HepG2 (cell line): ENCODE results near the gene FSD2. TPM values are rescaled to one million over a fixed set of nuclear protein-coding genes. Genes with fewer than 3 reads are reported as not detected.

Experiments
- ATAC-seq: fragments of 200-7000 bp; cut with Tn5 transposase; 3 replicates; pipeline ENCODE4 v1.9.1; 2020; ENCODE audit warnings: mild to moderate bottlenecking, moderate library complexity
- BruUV-seq: library from RNA; stranded (reverse); fragments of 400-500 nt; replicated peaks from 2 replicates; lab custom pipeline; 2021; lab: Mats Ljungman, UMichigan
- CTCF ChIA-PET: fragments of 300-600 bp; formaldehyde crosslinking; extraction: SDS; loops from one replicate; lab custom pipeline; 2021; ENCODE audit warnings: low total read pairs, inconsistent platforms, low intra/inter-chr PET ratio; lab: Yijun Ruan, JAX
- POLR2A ChIA-PET: fragments of 350-600 bp; sonication (Branson Sonifier 250); formaldehyde crosslinking; loops from one replicate; lab custom pipeline; 2020; ENCODE audit warnings: antibody characterized with exemption, inconsistent platforms; lab: Yijun Ruan, JAX
- DNase-seq: peaks from one replicate; pipeline ENCODE4 v3.0.0-alpha.2; 2015; ENCODE audit warnings: low spot score
- FAIRE-seq: peaks from 3 replicates; lab custom pipeline; 2011; peaks lifted over from hg19 to GRCh38; lab: Jason Lieb, UNC
- H2AFZ ChIP-seq: one replicate; pipeline ENCODE4 v1.6.1; 2011; ENCODE audit warnings: low read length, inconsistent platforms
- H3K27ac ChIP-seq: fragments of 300-600 bp; 3 replicates; pipeline ENCODE4 v1.8.0; 2011; ENCODE audit warnings: mixed run types, mild to moderate bottlenecking, mixed read lengths, low read length, inconsistent platforms; ENCODE audit not compliant: insufficient read depth; ENCODE audit errors: extremely low read length
- H3K27me3 ChIP-seq, 2 experiments: fragments of 200-600 bp in 1 of 2; 2 replicates in 1 of 2; 3 replicates in 1 of 2; pipeline versions ENCODE4 v1.6.0 to v1.8.0; 2011; ENCODE audit warnings: low read length in 2 of 2, mild to moderate bottlenecking in 2 of 2, moderate library complexity in 2 of 2, inconsistent platforms in 1 of 2; ENCODE audit not compliant: insufficient read depth in 2 of 2, control insufficient read depth in 1 of 2
- H3K36me3 ChIP-seq, 2 experiments: fragments of 200-600 bp in 1 of 2; replicated peaks in 1 of 2; 2 replicates in 1 of 2; 3 replicates in 1 of 2; pipeline versions ENCODE4 v1.5.1 to v1.8.0; 2011; ENCODE audit warnings: low read length in 2 of 2, inconsistent platforms in 1 of 2; ENCODE audit not compliant: insufficient read depth in 2 of 2, control insufficient read depth in 1 of 2
- H3K4me1 ChIP-seq: 2 replicates; pipeline ENCODE4 v1.5.1; 2012; ENCODE audit warnings: low read length, inconsistent platforms; ENCODE audit not compliant: insufficient read depth
- H3K4me2 ChIP-seq: 2 replicates; pipeline ENCODE4 v1.6.0; 2011; ENCODE audit warnings: low read depth, low read length, inconsistent platforms
- H3K4me3 ChIP-seq, 3 experiments: fragments of 200-600 bp in 1 of 3; sonication (generic), shearing (Covaris generic) in 1 of 3; replicated peaks in 1 of 3; 2 replicates each; pipeline ENCODE4 v1.5.1; 2011 to 2016; ENCODE audit warnings: low read length in 3 of 3, inconsistent platforms in 2 of 3, low read depth in 2 of 3, mild to moderate bottlenecking in 2 of 3, control low read depth in 1 of 3, mixed read lengths in 1 of 3; ENCODE audit not compliant: insufficient read depth in 1 of 3
- H3K79me2 ChIP-seq: one replicate; pipeline ENCODE4 v1.6.1; 2011; ENCODE audit warnings: low read length, inconsistent platforms; ENCODE audit not compliant: insufficient read depth
- H3K9ac ChIP-seq: 2 replicates; pipeline ENCODE4 v1.6.0; 2011; ENCODE audit warnings: mild to moderate bottlenecking, low read depth, low read length, inconsistent platforms; ENCODE audit not compliant: insufficient read depth
- H3K9me3 ChIP-seq: 2 replicates; pipeline ENCODE4 v1.5.1; 2012; ENCODE audit warnings: mild to moderate bottlenecking, low read length
- H4K20me1 ChIP-seq: 2 replicates; pipeline ENCODE4 v1.6.0; 2011; ENCODE audit warnings: inconsistent platforms, mild to moderate bottlenecking, low read length, moderate library complexity; ENCODE audit not compliant: insufficient read depth
- ATAD3A ChIP-seq: sonication (generic); formaldehyde crosslinking; IDR thresholded peaks from 2 replicates; pipeline ENCODE4 v1.4.0; 2020; ENCODE audit warnings: missing genetic modification reagents
- KDM3A ChIP-seq: IDR thresholded peaks from 2 replicates; pipeline ENCODE4 v1.6.1; 2018; ENCODE audit warnings: low read depth, missing compliant biosample characterization
- ZNF780A ChIP-seq: sonication (generic); formaldehyde crosslinking; IDR thresholded peaks from 2 replicates; pipeline ENCODE4 v1.8.0; 2022; ENCODE audit warnings: mild to moderate bottlenecking, missing genetic modification reagents, moderate library complexity
- WGBS: methylation state at CpG from one replicate; pipeline ENCODE4 v1.1.6; 2017; ENCODE audit warnings: low lambda C conversion rate; 5-methylcytosine and 5-hydroxymethylcytosine counted together
- in situ Hi-C: cut with HindIII; loops from 2 replicates; pipeline ENCODE4 v1.10.0; 2017; ENCODE audit warnings: low pct_unique_long_range_greater_than_20kb; ENCODE audit not compliant: extremely low pct_ligation_motif_present
- intact Hi-C: fragments of 100-400 bp; cut with micrococcal nuclease; formaldehyde crosslinking; loops from one replicate; pipeline ENCODE4 v1.10.0; 2022; ENCODE audit not compliant: unreplicated experiment
- polyA plus RNA-seq, 8 experiments: library from polyadenylated mRNA; depleted of rRNA in 3 of 8; stranded (reverse) in 7 of 8; unstranded in 1 of 8; fragments of >200 nt; fragmentation: Illumina TruSeq in 4 of 8; extraction: Trizol in 4 of 8; gene quantifications; 2 replicates each; pipeline versions ENCODE4 v1.2.1 to v1.2.3, GENCODE V29; 2011 to 2016; ENCODE audit warnings: low read depth in 4 of 8, missing spikeins in 1 of 8, mixed read lengths in 1 of 8; ENCODE audit not compliant: insufficient read depth in 1 of 8
- total RNA-seq, 5 experiments: library from RNA; depleted of rRNA; stranded (reverse); fragments of >200 nt; fragmentation: Illumina TruSeq; extraction: Trizol; gene quantifications; 2 replicates each; pipeline ENCODE4 v1.2.3, GENCODE V29; 2016; ENCODE audit warnings: low read depth in 1 of 5
- TF ChIP-seq, protein P1 (sequence below), 2 experiments: fragments of 450-650 bp in 1 of 2; sonication (generic) in 1 of 2; formaldehyde crosslinking; IDR thresholded peaks; 2 replicates each; pipeline versions ENCODE4 v1.5.0 to v1.8.0; 2020 to 2022; ENCODE audit warnings: mild to moderate bottlenecking in 1 of 2, missing genetic modification reagents in 1 of 2
- TF ChIP-seq, protein P2 (sequence below): sonication (generic); formaldehyde crosslinking; IDR thresholded peaks from 2 replicates; pipeline ENCODE4 v1.9.0; 2021; ENCODE audit warnings: missing genetic modification reagents, mild to moderate bottlenecking, borderline replicate concordance
- TF ChIP-seq, protein P3 (sequence below): sonication (generic); formaldehyde crosslinking; conservative IDR thresholded peaks from 2 replicates; pipeline ENCODE4 v1.5.0; 2020; ENCODE audit warnings: missing genetic modification reagents
- TF ChIP-seq, protein P4 (sequence below): sonication (generic); formaldehyde crosslinking; IDR thresholded peaks from 2 replicates; pipeline ENCODE4 v1.5.1; 2020; ENCODE audit warnings: missing genetic modification reagents, mild to moderate bottlenecking, borderline replicate concordance

Gene FSD2
- total and polyA plus RNA-seq, 2 of the 13 experiments (the other 11 are each of a cell fraction or from before 2014, with no cell fraction given) = not detected

DNA sequence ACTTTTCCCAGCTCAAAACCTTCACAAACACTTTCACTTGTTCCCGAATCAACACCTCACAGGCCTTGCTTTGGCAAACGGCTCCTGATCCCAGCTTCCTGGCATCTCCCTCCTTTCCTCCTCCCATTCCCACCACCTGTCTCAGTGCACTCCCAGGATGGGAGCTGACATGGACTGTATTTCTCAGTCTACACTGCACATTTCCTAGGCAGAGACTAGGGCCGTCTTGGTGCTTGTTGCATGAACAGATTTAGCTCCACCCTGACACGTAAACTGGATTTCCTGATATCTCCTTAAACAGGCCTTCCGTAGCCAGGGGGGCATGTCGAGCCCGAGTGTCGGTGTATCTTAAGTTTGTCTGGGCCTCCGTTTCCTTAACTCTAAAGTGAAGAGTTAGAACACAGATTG, 2.8 kb upstream of the FSD2 start (continued):
- no peak for TF ChIP-seq ATAD3A (CRISPR knock-in tag)
- TF ChIP-seq, protein P1, sequence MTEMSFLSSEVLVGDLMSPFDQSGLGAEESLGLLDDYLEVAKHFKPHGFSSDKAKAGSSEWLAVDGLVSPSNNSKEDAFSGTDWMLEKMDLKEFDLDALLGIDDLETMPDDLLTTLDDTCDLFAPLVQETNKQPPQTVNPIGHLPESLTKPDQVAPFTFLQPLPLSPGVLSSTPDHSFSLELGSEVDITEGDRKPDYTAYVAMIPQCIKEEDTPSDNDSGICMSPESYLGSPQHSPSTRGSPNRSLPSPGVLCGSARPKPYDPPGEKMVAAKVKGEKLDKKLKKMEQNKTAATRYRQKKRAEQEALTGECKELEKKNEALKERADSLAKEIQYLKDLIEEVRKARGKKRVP (CRISPR knock-in tag; IDR thresholded peaks at IDR 0.05) = 0 out of 4 replicates have a peak, but pooled peaks of 1 of the 2 experiments have one; percentile 13
- TF ChIP-seq, all 625 proteins: peak for 9

DNA sequence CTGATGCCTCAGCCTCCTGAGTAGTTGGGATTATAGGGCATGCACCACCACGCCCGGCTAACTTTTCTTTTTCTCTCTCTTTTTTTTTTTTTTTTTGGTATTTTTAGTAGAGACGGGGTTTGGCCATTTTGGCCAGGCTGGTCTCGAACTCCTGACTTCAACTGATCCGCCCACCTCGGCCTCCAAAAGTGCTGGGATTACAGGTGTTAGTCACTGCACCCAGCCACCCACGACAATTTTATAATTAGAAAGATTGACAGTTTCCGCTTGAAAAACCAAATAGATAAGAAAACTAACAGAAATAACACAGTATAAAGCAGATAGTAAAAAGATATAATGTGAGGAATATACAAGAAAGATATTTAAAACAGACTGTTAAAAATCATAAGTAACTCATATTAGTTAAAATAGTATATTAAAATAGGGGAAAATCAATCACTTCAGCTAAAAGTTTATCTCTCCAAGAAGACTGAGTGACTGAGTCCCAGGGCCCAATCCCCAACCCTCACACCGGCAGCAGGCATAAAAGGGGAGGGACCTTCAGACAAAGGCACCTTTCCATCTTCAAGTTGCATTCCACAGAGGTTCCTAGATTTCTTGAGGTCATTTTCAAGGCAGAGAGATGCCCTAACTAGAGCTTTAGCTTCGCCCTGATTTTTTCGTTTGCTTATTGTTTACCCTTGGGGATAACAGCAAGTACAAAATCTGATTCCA, 2.2 kb upstream of the FSD2 start:
- TF ChIP-seq, protein P2, sequence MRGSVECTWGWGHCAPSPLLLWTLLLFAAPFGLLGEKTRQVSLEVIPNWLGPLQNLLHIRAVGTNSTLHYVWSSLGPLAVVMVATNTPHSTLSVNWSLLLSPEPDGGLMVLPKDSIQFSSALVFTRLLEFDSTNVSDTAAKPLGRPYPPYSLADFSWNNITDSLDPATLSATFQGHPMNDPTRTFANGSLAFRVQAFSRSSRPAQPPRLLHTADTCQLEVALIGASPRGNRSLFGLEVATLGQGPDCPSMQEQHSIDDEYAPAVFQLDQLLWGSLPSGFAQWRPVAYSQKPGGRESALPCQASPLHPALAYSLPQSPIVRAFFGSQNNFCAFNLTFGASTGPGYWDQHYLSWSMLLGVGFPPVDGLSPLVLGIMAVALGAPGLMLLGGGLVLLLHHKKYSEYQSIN (CRISPR knock-in tag) = no peak
- TF ChIP-seq KDM3A (CRISPR knock-in tag) (no peak), ZNF780A (CRISPR knock-in tag) (no peak)
- TF ChIP-seq, protein P3, sequence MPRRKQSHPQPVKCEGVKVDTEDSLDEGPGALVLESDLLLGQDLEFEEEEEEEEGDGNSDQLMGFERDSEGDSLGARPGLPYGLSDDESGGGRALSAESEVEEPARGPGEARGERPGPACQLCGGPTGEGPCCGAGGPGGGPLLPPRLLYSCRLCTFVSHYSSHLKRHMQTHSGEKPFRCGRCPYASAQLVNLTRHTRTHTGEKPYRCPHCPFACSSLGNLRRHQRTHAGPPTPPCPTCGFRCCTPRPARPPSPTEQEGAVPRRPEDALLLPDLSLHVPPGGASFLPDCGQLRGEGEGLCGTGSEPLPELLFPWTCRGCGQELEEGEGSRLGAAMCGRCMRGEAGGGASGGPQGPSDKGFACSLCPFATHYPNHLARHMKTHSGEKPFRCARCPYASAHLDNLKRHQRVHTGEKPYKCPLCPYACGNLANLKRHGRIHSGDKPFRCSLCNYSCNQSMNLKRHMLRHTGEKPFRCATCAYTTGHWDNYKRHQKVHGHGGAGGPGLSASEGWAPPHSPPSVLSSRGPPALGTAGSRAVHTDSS = no peak
- TF ChIP-seq, protein P4, sequence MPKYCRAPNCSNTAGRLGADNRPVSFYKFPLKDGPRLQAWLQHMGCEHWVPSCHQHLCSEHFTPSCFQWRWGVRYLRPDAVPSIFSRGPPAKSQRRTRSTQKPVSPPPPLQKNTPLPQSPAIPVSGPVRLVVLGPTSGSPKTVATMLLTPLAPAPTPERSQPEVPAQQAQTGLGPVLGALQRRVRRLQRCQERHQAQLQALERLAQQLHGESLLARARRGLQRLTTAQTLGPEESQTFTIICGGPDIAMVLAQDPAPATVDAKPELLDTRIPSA (CRISPR knock-in tag) = no peak
- no peak for FAIRE-seq
- no peaks in the 10 kb centered on the region for H3K9me3 ChIP-seq
- ATAC-seq = no peak
- no peaks in the 10 kb centered on the region; a peak in 1 of 5 replicates for H3K36me3 ChIP-seq
- 59% methylated on average over 11 of the region's 11 CpGs for WGBS
- in situ Hi-C loops (no loop called here), intact Hi-C loops (loop anchor here (2.0 kb wide), 2 partner anchors 43 to 57 kb away; no protein-coding TSS in a partner anchor)
- H3K4me2 ChIP-seq = peak overlapping the region; percentile 98
- no peak for DNase-seq
- H4K20me1 ChIP-seq = peaks cover 3% of the 10 kb centered on the region; the same call in 1 of the 2 replicates
- ChIA-PET POLR2A (interaction anchor here (0.9 to 1.6 kb wide), 7 partner anchors 58 to 268 kb away, joined by 3 to 12 read pairs (median 3); partner anchors contain the start of genes RAMAC and RPS17), CTCF (no interaction called here)
- peaks cover 36% of the 10 kb centered on the region for H3K4me1 ChIP-seq
- BruUV-seq = no TSS peak
- peak overlapping the region; percentile 58 to 84 (median 64) for H3K4me3 ChIP-seq
- H3K9ac ChIP-seq = peak overlapping the region; percentile 57
- H3K27me3 ChIP-seq = no peaks in the 10 kb centered on the region; a peak in 2 of 5 replicates
- peak overlapping the region; percentile 97 for H3K27ac ChIP-seq
- peak overlapping the region; percentile 75 for H2AFZ ChIP-seq
- peaks cover 25% of the 10 kb centered on the region for H3K79me2 ChIP-seq
